Mucosa of descending colon (tissue), 3 donors: ENCODE results near the gene ENO2. TPM values are rescaled to one million over a fixed set of nuclear protein-coding genes. Genes with fewer than 3 reads are reported as not detected.

Experiments used
- ATAC-seq: fragments of 200-7000 bp; cut with Tn5 transposase; one replicate; pipeline ENCODE4 v1.9.1; 2020; ENCODE audit warnings: mild to moderate bottlenecking, moderate library complexity
- DNase-seq, 3 donors: peaks; one replicate each; pipeline ENCODE4 v3.0.0-alpha.2; 2020
- H3K36me3 ChIP-seq: fragments of 200-600 bp; one replicate; pipeline ENCODE4 v1.8.0; 2021; ENCODE audit warnings: low read depth, mild to moderate bottlenecking
- H3K4me1 ChIP-seq: fragments of 200-600 bp; one replicate; pipeline ENCODE4 v1.8.0; 2021; ENCODE audit warnings: low read depth, mild to moderate bottlenecking
- H3K4me3 ChIP-seq: fragments of 200-600 bp; one replicate; pipeline ENCODE4 v1.8.0; 2021; ENCODE audit warnings: mild to moderate bottlenecking
- H3K9me3 ChIP-seq: fragments of 200-600 bp; one replicate; pipeline ENCODE4 v1.8.0; 2021; ENCODE audit warnings: mild to moderate bottlenecking
- CTCF ChIP-seq: fragments of 200-600 bp; IDR thresholded peaks from one replicate; pipeline ENCODE4 v1.8.0; 2022; ENCODE audit warnings: antibody characterized with exemption, mild to moderate bottlenecking
- intact Hi-C, 2 donors: fragments of 100-400 bp; cut with DNase I in 1 of 2; cut with micrococcal nuclease in 1 of 2; formaldehyde crosslinking; loops; one replicate each; pipeline versions ENCODE4 v1.11.0 to v1.11.1; 2022; cut with DNase I, micrococcal nuclease
- total RNA-seq, 3 donors: library from RNA; stranded (reverse); fragmentation: NEBNext Ultra II Directional in 2 of 3; extraction: Animal tissue kit (Norgen Biotek cat#: 25700) in 2 of 3; gene quantifications; one replicate each; pipeline versions ENCODE4 v1.2.1 to v1.2.4, GENCODE V29; 2021 to 2023
- donor health status: DM: no; HTN: no; CAD: no; lungs with moderate emphysema.
- donor health status: DM: no; HTN: no; CAD: no.
- donor health status: DM: no; HTN: yes; CAD: no.

The ENO2 gene
- total RNA-seq, 3 donors from 2014 or later, result 4.5 to 67.3 (median 7.6) TPM

- H3K4me1 ChIP-seq, result peaks cover 31% of the 10 kb centered on the region
- ATAC-seq (peak; percentile 68), DNase-seq (peak; percentile 96 to 98 (median 96))
- peak; percentile 84 for TF ChIP-seq CTCF
- peaks cover 6% of the 10 kb centered on the region for H3K36me3 ChIP-seq
- peak overlapping the region; percentile 52 for H3K4me3 ChIP-seq
- intact Hi-C loops, result no loop called here
- no peaks in the 10 kb centered on the region for H3K9me3 ChIP-seq
Measured at GRCh38 chr12:6944381-6945186, 30.2 kb downstream of the ENO2 start.

- intact Hi-C loops, result no loop called here
- Histone ChIP-seq H3K4me1 (peaks cover 35% of the 10 kb centered on the region), H3K4me3 (no peak overlapping the region), H3K36me3 (peaks cover 6% of the 10 kb centered on the region), H3K9me3 (no peaks in the 10 kb centered on the region)
- no peak for ATAC-seq
- no peak for TF ChIP-seq CTCF
- peak in 1 of 3 donors; percentile 68 for DNase-seq
Measured at GRCh38 chr12:6945613-6946012, 31.2 kb downstream of the ENO2 start.

DNA sequence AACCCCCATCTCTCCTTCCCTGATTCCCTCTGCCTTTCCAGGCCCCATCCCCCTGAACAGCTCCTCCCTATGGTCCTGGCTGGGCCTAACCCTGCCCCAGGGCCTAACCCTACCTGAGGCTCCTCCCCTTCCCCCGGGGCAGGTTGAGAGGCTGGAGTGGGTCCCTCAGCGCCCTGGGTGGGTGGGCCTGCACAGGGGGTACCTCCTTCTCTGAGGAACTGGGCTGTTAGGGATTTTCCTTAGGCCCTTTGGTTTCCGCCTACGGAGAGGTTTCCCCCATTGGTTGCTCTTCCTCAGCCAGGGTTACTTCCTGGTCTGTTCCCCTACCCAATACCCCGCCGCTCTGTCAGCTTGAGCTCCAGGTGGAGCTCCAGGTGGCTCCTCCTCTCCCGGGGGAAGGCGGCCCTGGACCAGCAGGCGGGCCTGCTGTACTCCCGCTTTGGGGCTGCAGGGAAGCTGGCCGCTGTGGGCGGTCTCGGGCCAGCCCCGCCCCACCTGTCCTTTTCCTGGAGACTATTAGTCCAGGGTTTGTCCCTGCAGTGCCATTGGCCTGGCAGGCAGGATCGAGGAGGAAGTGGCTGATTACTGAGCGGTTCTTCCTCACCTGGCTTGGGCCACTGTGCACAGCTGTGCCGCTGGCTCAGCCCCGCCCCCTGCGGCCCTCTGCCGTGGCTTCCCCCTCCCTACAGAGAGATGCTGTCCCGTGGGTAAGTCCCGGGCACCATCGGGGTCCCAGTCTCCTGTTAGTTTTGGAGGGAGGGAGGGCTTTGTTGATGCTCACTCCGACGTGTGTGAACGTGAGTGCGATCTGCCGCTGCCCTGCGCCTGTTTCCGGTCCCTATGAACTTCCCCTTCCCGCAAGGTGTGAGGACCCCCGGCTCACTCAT is 31.9 kb downstream of the ENO2 start:
- intact Hi-C loops, result no loop called here
- peak; percentile 77 for ATAC-seq
- TF ChIP-seq CTCF, result no peak
- DNase-seq, result peak; percentile 95 to 97 (median 97)
- H3K4me1 ChIP-seq, result peaks cover 36% of the 10 kb centered on the region
- H3K4me3 ChIP-seq, result peak overlapping the region; percentile 24
- peaks cover 6% of the 10 kb centered on the region for H3K36me3 ChIP-seq
- H3K9me3 ChIP-seq, result no peaks in the 10 kb centered on the region

DNA sequence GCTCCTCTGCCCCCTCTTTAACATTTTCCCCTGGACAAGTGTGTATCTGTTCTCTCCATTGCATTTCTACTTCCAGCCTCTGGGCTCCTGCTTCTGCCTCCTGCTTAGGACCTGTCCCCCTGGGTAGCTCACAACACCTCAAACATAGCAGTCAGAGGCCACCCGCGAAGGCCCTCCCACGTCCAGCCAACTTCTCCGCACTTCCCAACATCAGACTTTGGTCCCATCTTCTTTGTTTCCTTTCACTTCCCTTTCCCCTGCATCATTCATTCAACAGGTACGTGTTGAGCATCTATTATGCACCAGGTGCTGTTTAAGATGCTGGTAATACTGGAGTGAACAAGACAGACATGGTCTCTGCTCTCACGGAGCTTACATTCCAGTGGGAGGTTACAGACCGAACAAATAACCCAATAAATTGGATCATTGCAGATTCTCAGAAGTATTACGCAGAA is 32.6 kb downstream of the ENO2 start:
- H3K4me3 ChIP-seq, result no peak overlapping the region
- DNase-seq (no peak), ATAC-seq (no peak)
- no peak for TF ChIP-seq CTCF
- H3K4me1 ChIP-seq, result peaks cover 36% of the 10 kb centered on the region
- peaks cover 6% of the 10 kb centered on the region for H3K36me3 ChIP-seq
- intact Hi-C loops, result no loop called here
- H3K9me3 ChIP-seq, result no peaks in the 10 kb centered on the region

GRCh38 chr12:6947615-6948014 is 33.2 kb downstream of the ENO2 start:
- H3K9me3 ChIP-seq, result no peaks in the 10 kb centered on the region
- DNase-seq (peak in 2 of 3 donors; percentile 25 to 37), ATAC-seq (no peak)
- no peak overlapping the region for H3K4me3 ChIP-seq
- H3K4me1 ChIP-seq, result peaks cover 35% of the 10 kb centered on the region
- intact Hi-C loops, result no loop called here
- peaks cover 6% of the 10 kb centered on the region for H3K36me3 ChIP-seq
- no peak for TF ChIP-seq CTCF
